Renal cortex interstitium (tissue), 11 donors: ENCODE results near the gene GUK1. TPM values are rescaled to one million over a fixed set of nuclear protein-coding genes. Genes with fewer than 3 reads are reported as not detected.
"Not testable (repeated sequence)": the region's sequence is repeated elsewhere in the genome, so short reads cannot be mapped to it uniquely, and the experiment has no call there.

Experiments used
- DNase-seq, 11 donors: peaks; one replicate each; pipeline ENCODE4 v3.0.0-alpha.2; 2013; ENCODE audit warnings: low read depth in 9 of 11, low spot score in 4 of 11; ENCODE audit errors: extremely low read depth in 1 of 11
- polyA plus RNA-seq, 3 donors: library from polyadenylated mRNA; unstranded; fragments of 120-200 nt; gene quantifications; one replicate each; pipeline ENCODE4 v1.2.1, GENCODE V29; 2013; ENCODE audit not compliant: insufficient read length in 3 of 3

Gene GUK1
- polyA plus RNA-seq, 3 donors = 94.9 to 186 (median 154) TPM

GRCh38 chr1:228164561-228165371 lies 24.7 kb downstream of the GUK1 start:
- no peak for DNase-seq

GRCh38 chr1:228165372-228166169 lies 25.5 kb downstream of the GUK1 start, which contains the start of gene IBA57:
Gene IBA57, plus strand, starts transcription at chr1:228165804. Its CDS starts 13 bp downstream, at chr1:228165817.
- peak; percentile 89 to 97 (median 96) for DNase-seq

- peak in 3 of 11 donors; percentile 44 to 49 (median 48) for DNase-seq
Observed at GRCh38 chr1:228166170-228166936, 26.3 kb downstream of the GUK1 start.

GRCh38 chr1:228168563-228169270 lies 28.6 kb downstream of the GUK1 start:
- no peak for DNase-seq

GRCh38 chr1:228169345-228169744 lies 29.3 kb downstream of the GUK1 start:
- DNase-seq = no peak

- DNase-seq = no peak
Observed at GRCh38 chr1:228170666-228171065, 30.6 kb downstream of the GUK1 start.

GRCh38 chr1:228171221-228171891 lies 31.3 kb downstream of the GUK1 start:
- DNase-seq = no peak

- DNase-seq = no peak
Observed at GRCh38 chr1:228172591-228173527, 32.8 kb downstream of the GUK1 start.

- not testable (repeated sequence) for DNase-seq
Observed at GRCh38 chr1:228173528-228174481, 33.7 kb downstream of the GUK1 start.

GRCh38 chr1:228174482-228175315 lies 34.6 kb downstream of the GUK1 start:
- no peak for DNase-seq

GRCh38 chr1:228175316-228176023 lies 35.4 kb downstream of the GUK1 start:
- DNase-seq = no peak

GRCh38 chr1:228176024-228176395 lies 35.9 kb downstream of the GUK1 start:
- DNase-seq = no peak

- no peak for DNase-seq
Observed at GRCh38 chr1:228176461-228177182, 36.5 kb downstream of the GUK1 start.

- DNase-seq = no peak
Observed at GRCh38 chr1:228177183-228177475, 37.0 kb downstream of the GUK1 start.
